Calu3 (cell line): ENCODE results near the gene RPUSD3. TPM values are rescaled to one million over a fixed set of nuclear protein-coding genes. Genes with fewer than 3 reads are reported as not detected.

Experiments used
- BruUV-seq: library from RNA; stranded (reverse); fragments of 400-500 nt; replicated peaks from 2 replicates; lab custom pipeline; 2021; lab: Mats Ljungman, UMichigan
- CTCF ChIA-PET: fragments of 300-600 bp; sonication (Branson Sonifier 250); formaldehyde crosslinking; loops from one replicate; lab custom pipeline; 2022; ENCODE audit warnings: antibody characterized with exemption; lab: Charles Lee
- DNase-seq: peaks from one replicate; pipeline ENCODE4 v3.0.0; 2022
- H3K27ac Mint-ChIP-seq: one replicate; pipeline ENCODE4 v1.8.0; 2022; ENCODE audit warnings: mixed read lengths; ENCODE audit not compliant: unreplicated experiment
- H3K27me3 Mint-ChIP-seq: one replicate; pipeline ENCODE4 v1.8.0; 2022; ENCODE audit warnings: mixed read lengths; ENCODE audit not compliant: unreplicated experiment
- H3K36me3 Mint-ChIP-seq: one replicate; pipeline ENCODE4 v1.8.0; 2022; ENCODE audit warnings: mild to moderate bottlenecking, moderate library complexity, mixed read lengths; ENCODE audit not compliant: insufficient read depth, unreplicated experiment
- H3K4me1 Mint-ChIP-seq: one replicate; pipeline ENCODE4 v1.8.0; 2022; ENCODE audit warnings: mild to moderate bottlenecking, low read depth, mixed read lengths; ENCODE audit not compliant: unreplicated experiment
- H3K4me3 Mint-ChIP-seq: one replicate; pipeline ENCODE4 v1.8.0; 2022; ENCODE audit warnings: mild to moderate bottlenecking, low read depth, moderate library complexity, mixed read lengths; ENCODE audit not compliant: unreplicated experiment
- H3K9me3 Mint-ChIP-seq: one replicate; pipeline ENCODE4 v1.8.0; 2022; ENCODE audit warnings: low read depth, mixed read lengths; ENCODE audit not compliant: unreplicated experiment
- CTCF ChIP-seq: fragments of 200-600 bp; IDR thresholded peaks from one replicate; pipeline ENCODE4 v1.8.0; 2022; ENCODE audit warnings: antibody characterized with exemption; ENCODE audit not compliant: unreplicated experiment
- intact Hi-C: fragments of 100-400 bp; cut with micrococcal nuclease; formaldehyde crosslinking; loops from one replicate; pipeline ENCODE4 v1.10.0; 2022; ENCODE audit not compliant: unreplicated experiment
- total RNA-seq: library from RNA; stranded (reverse); gene quantifications from 2 replicates; pipeline ENCODE4 v1.2.3, GENCODE V29; 2022

Gene RPUSD3
- total RNA-seq, 1 experiment from 2014 or later, result 41.7 TPM

- Mint-ChIP-seq H3K27ac (no peak overlapping the region), H3K4me1 (no peaks in the 10 kb centered on the region), H3K9me3 (no peaks in the 10 kb centered on the region), H3K4me3 (no peak overlapping the region), H3K36me3 (peaks cover 7% of the 10 kb centered on the region), H3K27me3 (no peaks in the 10 kb centered on the region)
- no TSS peak for BruUV-seq
- TF ChIP-seq CTCF, result no peak
- intact Hi-C loops, result no loop called here
- no peak for DNase-seq
- CTCF ChIA-PET, result no interaction called here
Measured at GRCh38 chr3:9820946-9821345, 22.9 kb downstream of the RPUSD3 start.

- Mint-ChIP-seq H3K9me3 (no peaks in the 10 kb centered on the region), H3K36me3 (peaks cover 7% of the 10 kb centered on the region), H3K27ac (no peak overlapping the region), H3K4me1 (no peaks in the 10 kb centered on the region), H3K4me3 (no peak overlapping the region), H3K27me3 (no peaks in the 10 kb centered on the region)
- intact Hi-C loops, result no loop called here
- CTCF ChIA-PET, result interaction anchor here (2.1 kb wide), 1 partner anchor 126 kb away, joined by 5 read pairs; no protein-coding TSS in a partner anchor
- BruUV-seq, result no TSS peak
- no peak for DNase-seq
- TF ChIP-seq CTCF, result no peak
Measured at GRCh38 chr3:9820543-9820942, 23.3 kb downstream of the RPUSD3 start.

- no peak for TF ChIP-seq CTCF
- CTCF ChIA-PET, result interaction anchor here (2.1 kb wide), 1 partner anchor 128 kb away, joined by 5 read pairs; no protein-coding TSS in a partner anchor
- Mint-ChIP-seq H3K4me1 (no peaks in the 10 kb centered on the region), H3K36me3 (peaks cover 7% of the 10 kb centered on the region), H3K27me3 (no peaks in the 10 kb centered on the region), H3K4me3 (no peak overlapping the region), H3K9me3 (no peaks in the 10 kb centered on the region), H3K27ac (no peak overlapping the region)
- BruUV-seq, result no TSS peak
- intact Hi-C loops, result no loop called here
- no peak for DNase-seq
Measured at GRCh38 chr3:9818666-9819335, 25.0 kb downstream of the RPUSD3 start.

GRCh38 chr3:9817436-9817835 lies 26.4 kb downstream of the RPUSD3 start:
- H3K36me3 Mint-ChIP-seq, result peaks cover 7% of the 10 kb centered on the region
- no peaks in the 10 kb centered on the region for H3K4me1 Mint-ChIP-seq
- no peak overlapping the region for H3K4me3 Mint-ChIP-seq
- intact Hi-C loops, result no loop called here
- H3K27ac Mint-ChIP-seq, result no peak overlapping the region
- no TSS peak for BruUV-seq
- CTCF ChIA-PET, result no interaction called here
- H3K9me3 Mint-ChIP-seq, result no peaks in the 10 kb centered on the region
- no peak for TF ChIP-seq CTCF
- DNase-seq, result no peak
- H3K27me3 Mint-ChIP-seq, result no peaks in the 10 kb centered on the region
